GM19193 (cell line): ENCODE measurements around the gene SLC66A1.

Experiments
- POLR2A ChIP-seq: IDR thresholded peaks from 4 replicates; pipeline ENCODE4 v1.6.1; 2011; ENCODE audit not compliant: insufficient read depth, insufficient read length; ENCODE audit errors: extremely low read depth

SLC66A1 gene

GRCh38 chr1:19317126-19317910, 5.2 kb downstream of the SLC66A1 start:
- TF ChIP-seq POLR2A: no peak

GRCh38 chr1:19319196-19319595, 7.1 kb downstream of the SLC66A1 start:
- no peak for TF ChIP-seq POLR2A

DNA sequence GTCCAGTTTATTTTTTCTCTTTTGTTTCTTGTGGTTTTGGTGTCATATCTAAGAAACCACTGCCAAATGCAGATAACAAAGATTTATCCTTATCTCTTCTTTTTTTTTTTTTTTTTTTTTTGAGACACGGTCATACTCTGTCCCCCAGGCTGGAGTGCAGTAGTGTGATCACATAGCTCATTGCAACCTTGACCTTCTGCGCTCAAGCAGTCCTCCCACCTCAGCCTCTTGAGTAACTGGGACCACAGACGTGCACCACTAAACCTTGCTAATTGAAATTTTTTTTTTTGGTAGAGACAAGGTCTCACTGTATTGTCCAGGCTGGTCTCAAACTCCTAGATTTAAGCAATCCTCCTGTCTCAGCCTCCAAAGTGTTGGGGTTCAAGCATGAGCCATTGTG, 8.9 kb downstream of the SLC66A1 start:
- no peak for TF ChIP-seq POLR2A

DNA sequence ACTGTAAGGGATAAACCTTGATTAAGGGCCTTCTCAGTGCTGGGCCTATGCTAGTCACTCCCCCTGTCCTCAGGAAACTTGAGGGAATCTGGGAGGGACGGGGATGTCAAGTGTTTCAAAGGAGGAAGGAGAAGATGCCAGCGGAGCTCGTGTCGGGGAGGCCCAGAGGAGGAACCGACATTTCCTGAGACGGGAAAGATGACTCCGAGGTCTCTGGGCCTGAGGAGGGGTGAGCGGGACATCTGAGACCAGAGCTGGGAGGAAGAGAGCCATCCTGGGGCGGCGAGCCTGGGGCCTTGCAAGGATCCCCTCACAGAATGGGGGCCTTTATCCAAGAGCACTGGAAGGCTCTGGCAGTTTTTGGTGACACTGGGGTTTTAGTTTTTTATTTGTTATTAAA, 10.4 kb downstream of the SLC66A1 start:
- TF ChIP-seq POLR2A: no peak

DNA sequence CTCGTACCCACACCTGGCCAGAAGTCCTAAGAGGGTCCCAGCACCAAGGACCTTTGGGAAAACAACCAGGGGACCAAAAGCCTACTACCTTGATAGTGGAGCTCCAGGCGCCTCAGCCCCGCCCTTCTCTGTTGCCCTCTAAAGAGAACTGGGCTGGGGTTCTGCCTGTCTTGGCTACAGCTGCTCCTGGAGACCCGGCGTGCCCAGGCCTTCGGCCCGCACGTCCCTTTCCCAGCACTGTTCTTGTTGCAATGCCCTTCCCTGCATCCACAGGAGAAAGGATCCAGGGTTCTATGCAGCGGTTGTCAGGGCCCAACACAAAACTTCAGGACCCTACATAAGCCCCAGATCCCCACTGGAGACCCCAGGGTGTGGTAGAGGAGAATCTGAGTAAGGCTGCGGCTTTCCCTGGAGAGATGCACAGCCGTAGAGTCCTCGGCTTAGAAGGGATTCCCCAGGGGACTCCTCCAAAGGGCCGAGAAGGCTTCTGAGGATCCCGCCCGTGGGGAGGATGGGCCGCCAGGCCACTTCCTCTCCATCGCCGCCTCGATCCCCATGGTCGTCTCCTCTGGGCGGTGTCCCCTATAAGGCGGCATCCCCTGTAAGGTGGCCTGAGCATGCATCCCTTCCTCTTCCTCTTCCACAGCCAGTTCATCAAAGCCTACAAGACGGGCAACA, 12.0 kb downstream of the SLC66A1 start:
- no peak for TF ChIP-seq POLR2A

DNA sequence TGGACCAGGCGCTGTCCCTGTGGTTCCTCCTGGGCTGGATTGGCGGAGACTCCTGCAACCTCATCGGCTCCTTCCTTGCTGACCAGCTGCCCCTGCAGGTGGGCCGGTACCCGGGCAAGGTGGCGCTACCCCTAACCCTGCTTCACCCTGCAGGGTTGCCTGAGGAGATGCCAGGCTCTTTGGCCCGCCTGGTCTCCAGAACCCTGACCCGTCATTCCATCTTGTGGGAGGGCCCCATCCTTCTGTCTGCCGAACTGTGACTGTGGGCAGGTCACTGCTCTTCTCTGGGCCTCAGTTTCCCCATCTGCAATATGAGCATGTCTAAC, 12.5 kb downstream of the SLC66A1 start:
- TF ChIP-seq POLR2A: no peak

DNA sequence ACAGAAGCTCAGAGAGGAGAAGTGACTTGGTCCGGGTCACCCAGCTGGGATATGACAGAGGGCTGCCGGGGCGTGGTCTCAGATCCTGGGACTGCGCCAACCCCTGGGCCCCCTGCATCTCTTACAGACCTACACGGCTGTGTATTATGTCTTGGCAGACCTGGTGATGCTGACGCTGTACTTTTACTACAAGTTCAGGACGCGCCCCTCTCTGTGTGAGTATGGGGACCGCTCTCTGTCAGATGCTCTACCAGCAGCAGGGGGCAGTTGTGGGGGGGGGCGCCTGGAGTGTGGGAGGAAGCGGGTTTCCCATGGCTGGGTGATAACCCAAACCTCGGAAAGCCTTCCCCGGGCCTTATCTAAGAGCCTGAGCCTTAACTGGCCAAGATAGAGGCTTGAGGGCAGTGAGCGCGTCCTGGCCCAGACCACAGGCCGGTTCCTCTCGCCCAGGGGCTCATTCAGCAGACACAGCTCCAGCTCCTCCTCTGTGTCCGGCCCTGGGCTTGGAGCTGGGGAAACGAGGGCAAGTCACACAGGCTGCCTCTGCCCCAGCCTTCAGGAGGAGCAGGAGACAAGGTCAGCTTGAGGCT, 13.3 kb downstream of the SLC66A1 start:
- TF ChIP-seq POLR2A: no peak

DNA sequence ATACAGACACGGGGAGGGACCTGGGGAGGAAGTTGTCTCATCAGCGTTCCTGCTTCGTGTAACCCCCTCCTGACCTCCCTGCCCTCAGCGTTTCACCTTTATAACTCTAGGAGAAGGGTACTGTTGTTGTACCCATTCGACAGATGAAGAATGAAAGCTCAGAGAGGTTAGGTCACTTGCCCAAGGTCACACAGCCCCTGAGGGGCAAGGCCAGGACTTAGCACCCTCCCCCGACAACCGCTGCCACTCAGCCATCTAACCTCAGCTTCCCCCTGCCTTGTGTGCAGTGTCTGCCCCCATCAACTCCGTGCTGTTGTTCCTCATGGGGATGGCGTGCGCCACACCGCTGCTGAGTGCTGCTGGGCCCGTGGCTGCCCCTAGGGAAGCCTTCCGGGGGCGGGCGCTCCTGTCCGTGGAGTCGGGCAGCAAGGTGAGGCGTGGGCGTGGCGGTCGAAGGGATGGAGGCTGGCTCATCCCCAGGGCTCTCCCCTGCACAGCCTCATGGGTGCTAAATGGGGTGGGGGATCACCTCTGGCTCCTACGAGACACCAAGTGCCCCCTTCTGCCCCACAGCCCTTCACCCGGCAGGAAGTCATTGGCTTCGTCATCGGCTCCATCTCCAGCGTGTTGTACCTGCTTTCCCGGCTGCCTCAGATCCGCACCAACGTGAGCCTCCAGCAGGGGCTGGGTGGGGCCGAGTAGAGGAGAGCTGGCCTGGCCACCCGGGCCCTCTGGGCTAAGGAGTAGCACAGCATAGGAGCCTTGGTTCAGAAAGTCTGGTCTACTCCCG, 14.0 kb downstream of the SLC66A1 start:
- no peak for TF ChIP-seq POLR2A

- TF ChIP-seq POLR2A: no peak
These were observed 14.6 kb downstream of the SLC66A1 start for GRCh38 chr1:19326748-19327065.

- TF ChIP-seq POLR2A: no peak
These were observed 15.2 kb downstream of the SLC66A1 start for GRCh38 chr1:19327301-19327700.

GRCh38 chr1:19327736-19328135, 15.6 kb downstream of the SLC66A1 start:
- TF ChIP-seq POLR2A: no peak

DNA sequence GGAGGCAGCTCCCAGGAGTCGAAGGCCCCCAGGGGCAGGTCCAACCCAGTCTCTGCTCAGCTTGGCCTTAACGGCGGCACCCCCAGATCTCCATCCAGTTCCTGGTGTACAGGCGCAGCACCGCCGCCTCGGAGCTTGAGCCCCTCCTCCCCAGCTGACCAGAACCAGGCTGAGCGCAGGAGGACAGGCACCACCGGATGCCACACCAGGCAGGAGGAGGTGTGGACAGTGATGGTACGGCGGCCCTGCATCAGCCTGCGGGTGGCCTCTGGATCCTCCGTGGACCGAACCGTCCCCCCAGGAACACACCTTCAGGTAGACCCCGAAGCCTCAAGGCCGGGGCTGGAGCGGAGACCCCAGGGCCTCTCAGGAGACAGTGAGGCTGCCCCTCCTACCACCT, 16.4 kb downstream of the SLC66A1 start:
- no peak for TF ChIP-seq POLR2A

GRCh38 chr1:19329188-19329587, 17.1 kb downstream of the SLC66A1 start:
- no peak for TF ChIP-seq POLR2A

DNA sequence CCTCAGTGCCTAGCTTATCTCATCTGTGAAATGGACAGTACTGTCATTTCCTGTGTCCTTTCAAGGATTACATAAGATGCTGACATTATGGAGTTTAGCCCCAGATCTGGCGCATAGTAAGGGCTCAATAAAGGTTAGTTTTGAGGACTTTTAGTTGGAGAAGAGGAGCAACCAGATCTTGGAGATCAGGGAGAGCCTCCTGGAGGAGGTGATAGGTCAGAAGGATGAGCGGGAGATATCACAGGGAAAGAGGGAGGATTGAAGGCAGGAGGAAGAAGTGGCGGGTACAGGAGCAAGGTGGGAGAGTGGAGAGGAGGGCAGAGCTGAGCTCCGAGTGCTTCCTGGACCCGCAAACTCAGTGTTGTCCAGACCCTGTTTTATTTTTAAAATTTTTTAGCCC, 17.5 kb downstream of the SLC66A1 start:
- TF ChIP-seq POLR2A: no peak

- TF ChIP-seq POLR2A: no peak
These were observed 18.5 kb downstream of the SLC66A1 start for GRCh38 chr1:19330449-19331135.
